Spleen (tissue), 11 donors: Measurements from ENCODE around the gene KPNA1. TPM values are rescaled to one million over a fixed set of nuclear protein-coding genes. Genes with fewer than 3 reads are reported as not detected.
A peak's percentile ranks its signal among the peaks of the same experiment; 100 is the strongest.

Experiments used
- DNase-seq: peaks from one replicate; pipeline ENCODE4 v3.0.0-alpha.2; 2020
- H3K27ac ChIP-seq, 8 donors: fragments of 200-600 bp; sonication (generic) in 7 of 8; 1 replicate in 4 of 8; 2 replicates in 4 of 8; pipeline versions ENCODE4 v1.5.0 to v1.8.0; 2016 to 2021; ENCODE audit warnings: inconsistent platforms in 4 of 8, mild to moderate bottlenecking in 4 of 8, moderate library complexity in 1 of 8
- H3K27me3 ChIP-seq, 7 donors: fragments of 200-600 bp; sonication (generic) in 6 of 7; replicated peaks in 1 of 7; 1 replicate in 4 of 7; 2 replicates in 3 of 7; pipeline versions ENCODE4 v1.5.0 to v1.8.0; 2016 to 2021; ENCODE audit warnings: inconsistent platforms in 3 of 7, mild to moderate bottlenecking in 1 of 7
- H3K36me3 ChIP-seq, 6 donors: fragments of 200-600 bp; sonication (generic) in 5 of 6; 1 replicate in 4 of 6; 2 replicates in 2 of 6; pipeline versions ENCODE4 v1.5.0 to v1.8.0; 2016 to 2021; ENCODE audit warnings: inconsistent platforms in 2 of 6
- H3K4me1 ChIP-seq, 6 donors: fragments of 200-600 bp; sonication (generic) in 5 of 6; 1 replicate in 3 of 6; 2 replicates in 3 of 6; pipeline versions ENCODE4 v1.5.0 to v1.8.0; 2016 to 2021; ENCODE audit warnings: inconsistent platforms in 3 of 6
- H3K4me3 ChIP-seq, 8 donors: fragments of 200-600 bp; sonication (generic) in 7 of 8; 1 replicate in 4 of 8; 2 replicates in 4 of 8; pipeline versions ENCODE4 v1.5.0 to v1.8.0; 2016 to 2021; ENCODE audit warnings: inconsistent platforms in 4 of 8, mild to moderate bottlenecking in 4 of 8, moderate library complexity in 2 of 8
- H3K9me3 ChIP-seq, 8 donors: fragments of 200-600 bp; sonication (generic) in 7 of 8; 1 replicate in 4 of 8; 2 replicates in 4 of 8; pipeline versions ENCODE4 v1.5.0 to v1.8.0; 2016 to 2021; ENCODE audit warnings: inconsistent platforms in 4 of 8
- CTCF ChIP-seq, 11 experiments: fragments of 200-600 bp in 7 of 11; fragments of 450-650 bp in 4 of 11; sonication (generic) in 4 of 11; IDR thresholded peaks in 8 of 11; conservative IDR thresholded peaks in 3 of 11; 1 replicate in 7 of 11; 2 replicates in 4 of 11; pipeline versions ENCODE4 v1.4.0 to v1.8.0; 2016 to 2021; ENCODE audit warnings: antibody characterized with exemption in 11 of 11, inconsistent platforms in 4 of 11, mild to moderate bottlenecking in 1 of 11
- POLR2A ChIP-seq, 3 donors: fragments of 450-650 bp; IDR thresholded peaks; one replicate each; pipeline ENCODE4 v1.5.1; 2017; ENCODE audit warnings: antibody characterized with exemption in 3 of 3, mild to moderate bottlenecking in 1 of 3
- POLR2AphosphoS5 ChIP-seq, 3 donors: sonication (generic); formaldehyde crosslinking; IDR thresholded peaks; one replicate each; pipeline ENCODE4 v1.5.1; 2017; ENCODE audit warnings: antibody characterized with exemption in 3 of 3
- WGBS, 5 donors: extraction: QIAGEN DNeasy Blood & Tissue Kit in 3 of 5; methylation state at CpG; one replicate each; pipeline versions ENCODE4 v1.1.5 to v1.1.7; 2013 to 2018; 5-methylcytosine and 5-hydroxymethylcytosine counted together
- intact Hi-C: fragments of 100-400 bp; cut with DNase I; formaldehyde crosslinking; loops from one replicate; pipeline ENCODE4 v1.15.0; 2023; ENCODE audit warnings: low total_unique reads
- polyA plus RNA-seq, 3 donors: library from polyadenylated mRNA; stranded (reverse); fragments of 200-250 nt; gene quantifications; one replicate each; pipeline ENCODE4 v1.2.1, GENCODE V29; 2013
- total RNA-seq, 7 donors: library from RNA; depleted of rRNA in 3 of 7; stranded (reverse); fragments of >200 nt in 3 of 7; fragmentation: NEBNext Ultra II Directional in 4 of 7; extraction: Animal tissue kit (Norgen Biotek cat#: 25700) in 4 of 7; gene quantifications; one replicate each; pipeline versions ENCODE4 v1.1.0 to v1.2.1, GENCODE V29; 2016 to 2021
- donor health status: healthy with polysubstance abuse.
- donor health status: DM: no; HTN: no; CAD: no; lungs with moderate emphysema.
- donor health status: DM: no; HTN: no; CAD: no.
- donor health status: Bipolar disorder and iron deficiency.
- donor health status: healthy.
- donor health status: DM: no; HTN: no; CAD: no.
- donor health status: DM: yes; HTN: yes; CAD: no.

Gene KPNA1
- total and polyA plus RNA-seq, 10 donors, result 8.5 to 74.4 (median 45.7) TPM

GRCh38 chr3:122515870-122516269 is 1.1 kb upstream of the KPNA1 start:
- Histone ChIP-seq H3K4me3 (no peak overlapping the region), H3K9me3 (no peaks in the 10 kb centered on the region), H3K27me3 (no peaks in the 10 kb centered on the region), H3K4me1 (peaks cover 6 to 39% (median 30%) of the 10 kb centered on the region in 6 donors), H3K27ac (no peak overlapping the region), H3K36me3 (no peaks in the 10 kb centered on the region)
- WGBS, 5 donors, result 90 to 100% (median 96%) methylated on average over 3 of the region's 3 CpGs
- intact Hi-C loops, result no loop called here
- TF ChIP-seq CTCF (IDR thresholded peaks at IDR 0.05 in 8 of 11, conservative IDR thresholded peaks at IDR 0.05 in 3 of 11) (no peak), POLR2A (IDR thresholded peaks at IDR 0.05) (no peak), POLR2AphosphoS5 (IDR thresholded peaks at IDR 0.05) (no peak)
- no peak for DNase-seq

DNA sequence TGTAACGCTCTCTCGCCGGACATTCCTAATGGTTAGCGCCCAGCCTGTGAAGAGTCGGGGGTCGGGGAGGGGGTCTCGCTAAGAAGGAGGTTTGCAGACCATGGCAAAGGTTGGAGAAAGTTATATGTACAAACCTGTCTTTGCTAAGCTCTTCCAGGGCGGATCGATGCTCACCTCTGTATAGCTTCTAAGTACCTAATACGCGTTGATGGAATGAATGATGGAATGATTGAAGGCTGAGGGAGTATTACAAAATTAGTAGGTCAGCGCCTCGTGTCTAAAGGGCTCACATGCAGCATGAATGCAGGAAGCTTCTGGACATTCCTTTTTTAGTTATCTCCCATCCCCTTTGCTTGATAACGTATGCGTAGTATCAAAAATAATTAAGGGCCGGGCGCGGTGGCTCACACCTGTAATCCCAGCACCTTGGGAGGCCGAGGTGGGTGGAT is 305 bp upstream of the KPNA1 start:
- no peaks in the 10 kb centered on the region for H3K27me3 ChIP-seq
- no peak for DNase-seq
- H3K27ac ChIP-seq, result peak overlapping the region; percentile 94 to 99 (median 98)
- H3K4me1 ChIP-seq, result peaks cover 6 to 47% (median 33%) of the 10 kb centered on the region in 6 donors
- TF ChIP-seq POLR2AphosphoS5 (IDR thresholded peaks at IDR 0.05) (no peak), CTCF (IDR thresholded peaks at IDR 0.05 in 8 of 11, conservative IDR thresholded peaks at IDR 0.05 in 3 of 11) (no peak), POLR2A (IDR thresholded peaks at IDR 0.05) (no peak)
- no peaks in the 10 kb centered on the region for H3K36me3 ChIP-seq
- H3K4me3 ChIP-seq, result peak overlapping the region; percentile 65 to 93 (median 84)
- intact Hi-C loops, result no loop called here
- WGBS, 5 donors, result 36 to 42% (median 39%) methylated on average over 18 to 19 of the region's 19 CpGs
- H3K9me3 ChIP-seq, result peaks cover 0 to 2% (median 0%) of the 10 kb centered on the region in 8 donors

DNA sequence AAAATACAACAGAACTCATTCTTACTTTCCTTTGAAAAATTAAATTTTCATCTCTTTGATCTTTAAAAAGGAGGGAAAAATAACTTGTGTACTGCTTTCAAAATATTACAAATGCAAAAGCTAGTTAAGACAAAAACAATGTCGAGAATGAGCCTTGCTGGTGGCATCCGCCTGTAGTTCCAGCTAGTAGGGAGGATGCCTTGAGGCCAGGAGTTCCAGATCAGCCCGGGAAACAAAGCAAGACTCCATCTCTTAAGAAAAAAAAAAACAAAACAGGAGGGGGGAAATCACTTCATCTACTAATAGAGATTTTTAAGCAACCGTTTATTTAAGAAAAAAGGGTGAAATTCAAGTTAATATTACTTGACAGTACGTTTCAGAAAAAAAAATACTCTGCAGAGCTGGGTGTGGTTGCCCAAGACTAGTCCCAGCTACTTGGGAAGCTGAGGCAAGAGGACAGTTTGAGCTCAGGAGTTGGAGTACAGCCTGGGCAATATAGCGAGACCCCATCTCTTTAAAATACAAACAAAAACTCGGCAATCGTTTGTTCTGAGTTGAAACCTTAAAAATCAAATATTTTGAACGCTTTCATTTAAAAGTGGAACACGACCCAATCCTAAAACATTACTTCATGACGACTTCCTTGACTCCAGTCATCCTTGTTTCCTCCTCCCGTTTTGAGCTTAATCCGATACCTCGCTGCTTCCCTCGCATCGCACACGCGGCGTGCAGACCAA is 1.2 kb downstream of the KPNA1 start:
- peak overlapping the region; percentile 94 to 99 (median 98) for H3K27ac ChIP-seq
- peaks cover 0 to 9% (median 5%) of the 10 kb centered on the region in 8 donors for H3K9me3 ChIP-seq
- H3K36me3 ChIP-seq, result no peaks in the 10 kb centered on the region
- no peaks in the 10 kb centered on the region for H3K27me3 ChIP-seq
- H3K4me1 ChIP-seq, result peaks cover 6 to 61% (median 34%) of the 10 kb centered on the region in 6 donors
- intact Hi-C loops, result no loop called here
- no peak for TF ChIP-seq POLR2A (IDR thresholded peaks at IDR 0.05)
- no peak for TF ChIP-seq CTCF (IDR thresholded peaks at IDR 0.05 in 8 of 11, conservative IDR thresholded peaks at IDR 0.05 in 3 of 11)
- peak in 1 of 3 donors; percentile 28 for TF ChIP-seq POLR2AphosphoS5 (IDR thresholded peaks at IDR 0.05)
- H3K4me3 ChIP-seq, result peak overlapping the region; percentile 65 to 93 (median 84)
- DNase-seq, result no peak
- 12 to 16% (median 15%) methylated on average over 19 of the region's 19 CpGs for WGBS, 5 donors

DNA sequence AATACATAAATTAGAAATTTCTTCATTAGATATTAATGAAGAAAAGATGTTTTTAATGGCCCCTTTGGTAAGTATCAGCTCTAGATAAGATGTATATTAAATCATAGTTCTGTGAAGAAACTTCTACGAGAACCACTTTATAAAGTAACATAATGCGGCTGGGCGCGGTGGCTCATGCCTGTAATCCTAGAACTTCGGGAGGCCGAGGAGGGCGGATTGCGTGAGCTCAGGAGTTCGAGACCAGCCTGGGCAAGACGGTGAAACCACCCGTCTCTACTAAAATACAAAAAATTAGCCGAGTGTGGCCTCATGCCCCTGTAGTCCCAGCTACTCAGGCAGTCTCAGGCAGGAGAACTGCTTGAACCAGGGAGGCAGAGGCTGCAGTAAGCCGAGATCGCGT is 2.5 kb downstream of the KPNA1 start:
- no peak for TF ChIP-seq CTCF (IDR thresholded peaks at IDR 0.05 in 8 of 11, conservative IDR thresholded peaks at IDR 0.05 in 3 of 11)
- no peak for TF ChIP-seq POLR2A (IDR thresholded peaks at IDR 0.05)
- no peak for TF ChIP-seq POLR2AphosphoS5 (IDR thresholded peaks at IDR 0.05)
- intact Hi-C loops, result no loop called here
- WGBS, 5 donors, result 88 to 93% (median 92%) methylated on average over 15 of the region's 15 CpGs

More for the DNA sequence above, 2.5 kb downstream of the KPNA1 start:
- peak; percentile 53 for DNase-seq
- H3K36me3 ChIP-seq, result no peaks in the 10 kb centered on the region
- H3K27me3 ChIP-seq, result no peaks in the 10 kb centered on the region
- peaks cover 0 to 9% (median 5%) of the 10 kb centered on the region in 8 donors for H3K9me3 ChIP-seq
- peaks cover 6 to 74% (median 39%) of the 10 kb centered on the region in 6 donors for H3K4me1 ChIP-seq
- H3K4me3 ChIP-seq, result no peak overlapping the region
- no peak overlapping the region for H3K27ac ChIP-seq
